ENCODE measurements around the gene IL11RA. TPM values are rescaled to one million over a fixed set of nuclear protein-coding genes. Genes with fewer than 3 reads are reported as not detected.

The IL11RA gene
- total and polyA plus RNA-seq, 2 experiments from 2014 or later = 44.1 to 52.3 TPM

GRCh38 chr9:34607331-34607730 lies 44.7 kb upstream of the IL11RA start:
- Histone ChIP-seq H3F3A (ENCODE audit: insufficient read depth) (no peaks in the 10 kb centered on the region), H3K4me2 (ENCODE audit: unreplicated experiment) (no peak overlapping the region), H3K9ac (no peak overlapping the region), H3K36me3 (ENCODE audit: low read depth) (no peaks in the 10 kb centered on the region), H3K9me3 (ENCODE audit: low read depth) (no peaks in the 10 kb centered on the region), H3K9me2 (ENCODE audit: insufficient read depth) (no peaks in the 10 kb centered on the region), H3K27me3 (replicated peaks; ENCODE audit: insufficient read depth) (no peaks in the 10 kb centered on the region), H2AFZ (no peak overlapping the region), H3K27ac (no peak overlapping the region), H3K4me1 (ENCODE audit: insufficient read depth) (peaks cover 5% of the 10 kb centered on the region; the same call in 1 of the 2 replicates), H3K4me3 (no peak overlapping the region), H3K79me2 (ENCODE audit: insufficient read depth) (peaks cover 16% of the 10 kb centered on the region), H4K20me1 (ENCODE audit: insufficient read depth) (no peaks in the 10 kb centered on the region)
- in situ Hi-C loops (cut with MboI) = loop anchor here (25.0 kb wide), 1 partner anchor 95 kb away; the partner anchor contains the start of gene ENHO
- 66 to 85% methylated on average over 2 of the region's 2 CpGs for WGBS, 2 experiments (ENCODE audit: low coverage in 1 of 2, low lambda C conversion rate in 2 of 2, missing lambda C conversion rate in 2 of 2)
- TF ChIP-seq EZH2phosphoT487 (IDR thresholded peaks at IDR 0.05; ENCODE audit: insufficient read depth, low read depth) (no peak), EZH2 (IDR thresholded peaks at IDR 0.05; ENCODE audit: insufficient read depth, poor library complexity, severe bottlenecking) (no peak)
- DNase-seq = no peak

- H3K4me3 ChIP-seq = peak overlapping the region; percentile 94
Observed at GRCh38 chr9:34610434-34611206, 41.4 kb upstream of the IL11RA start.

GRCh38 chr9:34611251-34611810 lies 40.7 kb upstream of the IL11RA start:
- Histone ChIP-seq H3K27ac (peak overlapping the region; percentile 41; the same call in 1 of the 2 replicates), H3K27me3 (replicated peaks; ENCODE audit: insufficient read depth) (no peaks in the 10 kb centered on the region), H3K4me1 (ENCODE audit: insufficient read depth) (peaks cover 9% of the 10 kb centered on the region; the same call in 1 of the 2 replicates), H3K9me3 (ENCODE audit: low read depth) (no peaks in the 10 kb centered on the region), H4K20me1 (ENCODE audit: insufficient read depth) (no peaks in the 10 kb centered on the region), H2AFZ (peak overlapping the region; percentile 93), H3K79me2 (ENCODE audit: insufficient read depth) (peaks cover 16% of the 10 kb centered on the region), H3K4me3 (peak overlapping the region; percentile 94), H3K36me3 (ENCODE audit: low read depth) (no peaks in the 10 kb centered on the region), H3K9me2 (ENCODE audit: insufficient read depth) (no peaks in the 10 kb centered on the region), H3F3A (ENCODE audit: insufficient read depth) (peaks cover 14% of the 10 kb centered on the region; the same call in 1 of the 2 replicates), H3K4me2 (ENCODE audit: unreplicated experiment) (peak overlapping the region; percentile 78), H3K9ac (peak overlapping the region; percentile 94)
- in situ Hi-C loops (cut with MboI) = loop anchor here (25.0 kb wide), 1 partner anchor 99 kb away; the partner anchor contains the start of gene ENHO
- DNase-seq = peak; percentile 30
- WGBS, 2 experiments (ENCODE audit: low coverage in 1 of 2, low lambda C conversion rate in 2 of 2, missing lambda C conversion rate in 2 of 2) = 25 to 32% methylated on average over 10 of the region's 10 CpGs
- no peak for TF ChIP-seq EZH2 (IDR thresholded peaks at IDR 0.05; ENCODE audit: insufficient read depth, poor library complexity, severe bottlenecking)
- no peak for TF ChIP-seq EZH2phosphoT487 (IDR thresholded peaks at IDR 0.05; ENCODE audit: insufficient read depth, low read depth)

More at GRCh38 chr9:34610434-34611206, 41.4 kb upstream of the IL11RA start:
- Histone ChIP-seq H3K9me2 (ENCODE audit: insufficient read depth) (no peaks in the 10 kb centered on the region), H2AFZ (no peak overlapping the region), H3K9ac (peak overlapping the region; percentile 94; the same call in 1 of the 2 replicates), H3K36me3 (ENCODE audit: low read depth) (no peaks in the 10 kb centered on the region), H3F3A (ENCODE audit: insufficient read depth) (peaks cover 14% of the 10 kb centered on the region; the same call in 1 of the 2 replicates), H3K4me2 (ENCODE audit: unreplicated experiment) (peak overlapping the region; percentile 78), H3K27me3 (replicated peaks; ENCODE audit: insufficient read depth) (no peaks in the 10 kb centered on the region), H3K4me1 (ENCODE audit: insufficient read depth) (peaks cover 9% of the 10 kb centered on the region; the same call in 1 of the 2 replicates), H3K9me3 (ENCODE audit: low read depth) (no peaks in the 10 kb centered on the region), H4K20me1 (ENCODE audit: insufficient read depth) (no peaks in the 10 kb centered on the region), H3K27ac (no peak overlapping the region), H3K79me2 (ENCODE audit: insufficient read depth) (peaks cover 16% of the 10 kb centered on the region)
- no peak for DNase-seq
- no peak for TF ChIP-seq EZH2 (IDR thresholded peaks at IDR 0.05; ENCODE audit: insufficient read depth, poor library complexity, severe bottlenecking)
- no peak for TF ChIP-seq EZH2phosphoT487 (IDR thresholded peaks at IDR 0.05; ENCODE audit: insufficient read depth, low read depth)
- in situ Hi-C loops (cut with MboI) = loop anchor here (25.0 kb wide), 1 partner anchor 98 kb away; the partner anchor contains the start of gene ENHO
- 93 to 95% methylated on average over 19 of the region's 20 CpGs for WGBS, 2 experiments (ENCODE audit: low coverage in 1 of 2, low lambda C conversion rate in 2 of 2, missing lambda C conversion rate in 2 of 2)
